K562 (cell line): ENCODE measurements around the gene INO80E. TPM values are rescaled to one million over a fixed set of nuclear protein-coding genes. Genes with fewer than 3 reads are reported as not detected.

ENCODE experiments used
- CAMTA2 ChIP-seq: fragments of 250-450 bp; sonication (Bioruptor Pico); conservative IDR thresholded peaks from 2 replicates; pipeline ENCODE4 v1.5.1; 2022
- CBX5 ChIP-seq: IDR thresholded peaks from 2 replicates; pipeline ENCODE4 v1.6.1; 2014; ENCODE audit warnings: low read depth, borderline replicate concordance
- CTBP1 ChIP-seq: fragments of 450-650 bp; IDR thresholded peaks from 2 replicates; pipeline ENCODE4 v1.6.1; 2016; ENCODE audit warnings: borderline replicate concordance
- DIDO1 ChIP-seq: fragments of 450-650 bp; IDR thresholded peaks from 2 replicates; pipeline ENCODE4 v1.6.1; 2016; ENCODE audit warnings: low read depth, missing biosample characterization, missing genetic modification characterization
- E2F5 ChIP-seq: sonication (generic); formaldehyde crosslinking; IDR thresholded peaks from 2 replicates; pipeline ENCODE4 v1.8.0; 2022; ENCODE audit warnings: mild to moderate bottlenecking, missing genetic modification reagents
- ELF1 ChIP-seq: fragments of 200-800 bp; sonication (Bioruptor generic); IDR thresholded peaks from 2 replicates; pipeline ENCODE4 v1.6.1; 2016; ENCODE audit warnings: missing genetic modification characterization, missing compliant biosample characterization
- MBD1 ChIP-seq: fragments of 250-450 bp; sonication (Bioruptor Pico); IDR thresholded peaks from 2 replicates; pipeline ENCODE4 v1.8.0; 2022; ENCODE audit warnings: inconsistent platforms
- POLR3A ChIP-seq: IDR thresholded peaks from 2 replicates; pipeline ENCODE4 v1.6.1; 2011; ENCODE audit warnings: borderline replicate concordance, mild to moderate bottlenecking, moderate library complexity; ENCODE audit not compliant: insufficient read length, insufficient read depth; ENCODE audit errors: extremely low read depth
- SMARCE1 ChIP-seq: fragments of 450-650 bp; IDR thresholded peaks from 2 replicates; pipeline ENCODE4 v1.7.1; 2016; ENCODE audit warnings: mild to moderate bottlenecking
- TBP ChIP-seq: optimal IDR thresholded peaks from 2 replicates; pipeline ENCODE3; 2011; ENCODE audit warnings: low read depth, low read length, improper control_type of control experiment
- ZNF175 ChIP-seq: fragments of 200-800 bp; sonication (Bioruptor generic); IDR thresholded peaks from 2 replicates; pipeline ENCODE4 v1.6.1; 2016; ENCODE audit warnings: low read depth, mild to moderate bottlenecking, missing genetic modification characterization, missing compliant biosample characterization
- ZNF282 ChIP-seq: sonication (generic); formaldehyde crosslinking; IDR thresholded peaks from 2 replicates; pipeline ENCODE4 v1.8.1; 2023; ENCODE audit warnings: missing genetic modification reagents
- ZNF507 ChIP-seq: conservative IDR thresholded peaks from 2 replicates; pipeline ENCODE4 v1.6.1; 2017; ENCODE audit warnings: missing genetic modification characterization, missing compliant biosample characterization
- ZNF778 ChIP-seq: fragments of 450-650 bp; formaldehyde crosslinking; IDR thresholded peaks from 2 replicates; pipeline ENCODE4 v1.4.0; 2020; ENCODE audit warnings: mild to moderate bottlenecking, moderate library complexity
- ZNF830 ChIP-seq: fragments of 250-450 bp; sonication (Bioruptor Pico); IDR thresholded peaks from 2 replicates; pipeline ENCODE4 v1.5.0; 2021; ENCODE audit warnings: mild to moderate bottlenecking
- polyA plus RNA-seq, 8 experiments: library from polyadenylated mRNA; depleted of rRNA in 4 of 8; stranded (reverse) in 5 of 8; unstranded in 3 of 8; fragments of >200 nt; fragmentation: Nextera tagmentation in 2 of 8; fragmentation: Illumina TruSeq in 1 of 8; extraction: Ambion mirVana in 2 of 8; extraction: Trizol in 1 of 8; gene quantifications; 2 replicates each; pipeline versions ENCODE4 v1.2.1 to v1.2.3, GENCODE V29; 2011 to 2014; ENCODE audit warnings: inconsistent platforms in 1 of 8, missing spikeins in 1 of 8
- total RNA-seq, 7 experiments: library from RNA; depleted of rRNA in 6 of 7; stranded (reverse); fragments of >200 nt in 6 of 7; fragmentation: Illumina TruSeq in 2 of 7; extraction: Trizol in 2 of 7; gene quantifications; 2 replicates each; pipeline versions ENCODE4 v1.2.1 to v1.2.3, GENCODE V29; 2011 to 2021; ENCODE audit warnings: low replicate concordance in 1 of 7
- TF ChIP-seq, protein P1 (sequence below), 2 experiments: fragments of 450-650 bp; formaldehyde crosslinking in 1 of 2; IDR thresholded peaks; 2 replicates each; pipeline versions ENCODE4 v1.4.0 to v1.6.1; 2014 to 2020; ENCODE audit warnings: mild to moderate bottlenecking in 2 of 2, borderline replicate concordance in 1 of 2, low read depth in 1 of 2
- TF ChIP-seq, protein P2 (sequence below): fragments of 450-650 bp; formaldehyde crosslinking; IDR thresholded peaks from 2 replicates; pipeline ENCODE4 v1.4.0; 2022; ENCODE audit warnings: mild to moderate bottlenecking, moderate library complexity

The INO80E gene
- total and polyA plus RNA-seq, 9 of the 15 experiments (the other 6 are each of a cell fraction or from before 2014, with no cell fraction given), result 0.31 to 102 (median 49.3) TPM

DNA sequence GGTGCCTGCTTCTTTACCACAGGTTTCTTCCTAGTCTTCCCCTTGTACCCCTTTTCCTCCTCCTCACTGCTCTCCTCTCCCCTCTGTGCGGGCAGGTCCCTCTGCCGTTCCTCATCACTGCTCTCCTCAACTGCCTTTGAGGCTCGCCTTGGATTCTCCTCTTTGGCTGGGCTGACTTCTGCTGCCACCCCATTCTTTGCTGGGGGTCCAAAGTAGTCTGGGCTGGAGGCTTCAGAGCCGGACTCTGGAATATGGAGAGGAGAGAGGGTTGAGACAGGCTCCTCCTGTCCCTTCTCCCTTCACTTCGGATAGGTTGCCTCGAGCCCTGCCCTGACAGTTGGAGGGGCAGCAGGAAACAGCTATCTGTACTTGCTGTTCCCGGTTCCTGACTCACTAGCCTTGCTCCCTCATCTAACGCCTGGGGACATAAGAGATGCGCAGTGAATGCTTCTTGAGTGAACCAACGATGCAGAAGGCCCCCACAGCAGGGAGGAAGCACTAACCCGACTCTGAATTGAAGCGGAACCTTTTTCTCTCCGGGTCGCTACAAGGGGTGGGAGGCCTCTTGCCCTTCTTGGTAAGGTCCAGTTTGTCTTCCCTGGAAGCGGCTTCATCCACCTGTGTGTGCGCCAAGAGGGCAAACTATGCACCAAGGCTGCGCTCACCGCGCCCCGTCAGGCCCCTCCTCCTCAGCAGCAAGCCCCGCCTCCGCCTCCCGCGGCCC, 1.3 kb upstream of the INO80E start (continued):
- TF ChIP-seq, protein P1, sequence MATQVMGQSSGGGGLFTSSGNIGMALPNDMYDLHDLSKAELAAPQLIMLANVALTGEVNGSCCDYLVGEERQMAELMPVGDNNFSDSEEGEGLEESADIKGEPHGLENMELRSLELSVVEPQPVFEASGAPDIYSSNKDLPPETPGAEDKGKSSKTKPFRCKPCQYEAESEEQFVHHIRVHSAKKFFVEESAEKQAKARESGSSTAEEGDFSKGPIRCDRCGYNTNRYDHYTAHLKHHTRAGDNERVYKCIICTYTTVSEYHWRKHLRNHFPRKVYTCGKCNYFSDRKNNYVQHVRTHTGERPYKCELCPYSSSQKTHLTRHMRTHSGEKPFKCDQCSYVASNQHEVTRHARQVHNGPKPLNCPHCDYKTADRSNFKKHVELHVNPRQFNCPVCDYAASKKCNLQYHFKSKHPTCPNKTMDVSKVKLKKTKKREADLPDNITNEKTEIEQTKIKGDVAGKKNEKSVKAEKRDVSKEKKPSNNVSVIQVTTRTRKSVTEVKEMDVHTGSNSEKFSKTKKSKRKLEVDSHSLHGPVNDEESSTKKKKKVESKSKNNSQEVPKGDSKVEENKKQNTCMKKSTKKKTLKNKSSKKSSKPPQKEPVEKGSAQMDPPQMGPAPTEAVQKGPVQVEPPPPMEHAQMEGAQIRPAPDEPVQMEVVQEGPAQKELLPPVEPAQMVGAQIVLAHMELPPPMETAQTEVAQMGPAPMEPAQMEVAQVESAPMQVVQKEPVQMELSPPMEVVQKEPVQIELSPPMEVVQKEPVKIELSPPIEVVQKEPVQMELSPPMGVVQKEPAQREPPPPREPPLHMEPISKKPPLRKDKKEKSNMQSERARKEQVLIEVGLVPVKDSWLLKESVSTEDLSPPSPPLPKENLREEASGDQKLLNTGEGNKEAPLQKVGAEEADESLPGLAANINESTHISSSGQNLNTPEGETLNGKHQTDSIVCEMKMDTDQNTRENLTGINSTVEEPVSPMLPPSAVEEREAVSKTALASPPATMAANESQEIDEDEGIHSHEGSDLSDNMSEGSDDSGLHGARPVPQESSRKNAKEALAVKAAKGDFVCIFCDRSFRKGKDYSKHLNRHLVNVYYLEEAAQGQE (IDR thresholded peaks at IDR 0.05; ENCODE audit: borderline replicate concordance), result no peak
- TF ChIP-seq, protein P1 (CRISPR knock-in tag; IDR thresholded peaks at IDR 0.05; ENCODE audit: low read depth), result no peak
- TF ChIP-seq ZNF282, result no peak
- 0 out of 2 replicates have a peak, but pooled peaks have one; percentile 44 for TF ChIP-seq CTBP1
- TF ChIP-seq TBP, result no peak
- TF ChIP-seq, protein P2, sequence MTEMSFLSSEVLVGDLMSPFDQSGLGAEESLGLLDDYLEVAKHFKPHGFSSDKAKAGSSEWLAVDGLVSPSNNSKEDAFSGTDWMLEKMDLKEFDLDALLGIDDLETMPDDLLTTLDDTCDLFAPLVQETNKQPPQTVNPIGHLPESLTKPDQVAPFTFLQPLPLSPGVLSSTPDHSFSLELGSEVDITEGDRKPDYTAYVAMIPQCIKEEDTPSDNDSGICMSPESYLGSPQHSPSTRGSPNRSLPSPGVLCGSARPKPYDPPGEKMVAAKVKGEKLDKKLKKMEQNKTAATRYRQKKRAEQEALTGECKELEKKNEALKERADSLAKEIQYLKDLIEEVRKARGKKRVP (CRISPR knock-in tag), result no peak
- TF ChIP-seq ZNF175 (CRISPR knock-in tag), result no peak
- no peak for TF ChIP-seq ZNF830 (CRISPR knock-in tag)
- TF ChIP-seq CBX5, result no peak
- TF ChIP-seq ZNF778, result no peak
- TF ChIP-seq MBD1 (CRISPR knock-in tag), result no peak
- TF ChIP-seq POLR3A, result no peak
- no peak for TF ChIP-seq DIDO1 (tag)
- TF ChIP-seq ZNF507 (tag), result no peak
- no peak for TF ChIP-seq CAMTA2 (CRISPR knock-in tag)
- TF ChIP-seq SMARCE1, result no peak
- TF ChIP-seq E2F5, result no peak
- no peak for TF ChIP-seq ELF1 (tag)
